Measurements from ENCODE around the gene OR8B3.

Gene OR8B3

GRCh38 chr11:124441081-124441480 is 42.3 kb upstream of the OR8B3 start:
- in situ Hi-C loops (cut with MboI; ENCODE audit: low pct_unique_long_range_greater_than_20kb, low sequenced_read_pairs, unreplicated experiment), result no loop called here
- TF ChIP-seq CTCF (IDR thresholded peaks at IDR 0.05; ENCODE audit: extremely low read depth, insufficient read depth, missing control alignments), result no peak
- no peak for DNase-seq (ENCODE audit: low spot score)

DNA sequence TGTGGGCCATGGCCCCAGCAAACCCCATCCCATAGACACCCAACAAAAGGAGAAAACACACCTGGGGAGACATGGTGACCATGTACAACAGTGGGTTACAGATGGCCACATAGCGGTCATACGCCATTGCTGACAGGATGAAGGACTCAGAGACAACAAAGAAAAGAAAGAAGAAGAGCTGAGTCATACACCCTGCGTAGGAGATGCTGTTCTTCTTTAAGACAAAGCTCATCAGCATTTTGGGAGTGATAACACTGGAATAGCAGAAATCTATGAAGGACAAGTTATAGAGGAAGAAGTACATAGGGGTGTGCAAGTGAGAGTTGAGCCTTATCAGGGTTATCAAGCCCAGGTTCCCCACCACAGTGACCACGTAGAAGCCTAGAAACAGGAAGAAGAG is 41.8 kb upstream of the OR8B3 start:
- in situ Hi-C loops (cut with MboI; ENCODE audit: low pct_unique_long_range_greater_than_20kb, low sequenced_read_pairs, unreplicated experiment), result no loop called here
- TF ChIP-seq CTCF (IDR thresholded peaks at IDR 0.05; ENCODE audit: extremely low read depth, insufficient read depth, missing control alignments), result no peak
- DNase-seq (ENCODE audit: low spot score), result no peak

GRCh38 chr11:124434699-124435098 is 35.9 kb upstream of the OR8B3 start:
- no peak for DNase-seq (ENCODE audit: low spot score)
- in situ Hi-C loops (cut with MboI; ENCODE audit: low pct_unique_long_range_greater_than_20kb, low sequenced_read_pairs, unreplicated experiment), result no loop called here
- no peak for TF ChIP-seq CTCF (IDR thresholded peaks at IDR 0.05; ENCODE audit: extremely low read depth, insufficient read depth, missing control alignments)

GRCh38 chr11:124429599-124429998 is 30.8 kb upstream of the OR8B3 start:
- in situ Hi-C loops (cut with MboI; ENCODE audit: low pct_unique_long_range_greater_than_20kb, low sequenced_read_pairs, unreplicated experiment), result no loop called here
- DNase-seq (ENCODE audit: low spot score), result no peak
- no peak for TF ChIP-seq CTCF (IDR thresholded peaks at IDR 0.05; ENCODE audit: extremely low read depth, insufficient read depth, missing control alignments)

- no peak for TF ChIP-seq CTCF (IDR thresholded peaks at IDR 0.05; ENCODE audit: extremely low read depth, insufficient read depth, missing control alignments)
- in situ Hi-C loops (cut with MboI; ENCODE audit: low pct_unique_long_range_greater_than_20kb, low sequenced_read_pairs, unreplicated experiment), result loop anchor here (25.0 kb wide), 1 partner anchor 438 kb away; the partner anchor contains the start of gene ROBO3
- DNase-seq (ENCODE audit: low spot score), result no peak
Measured at GRCh38 chr11:124424384-124424921, 25.6 kb upstream of the OR8B3 start, which contains the start of gene OR8B4. OR8B4 (minus strand) TSS chr11:124424871; CDS start chr11:124424871, 0 bp downstream.

- in situ Hi-C loops (cut with MboI; ENCODE audit: low pct_unique_long_range_greater_than_20kb, low sequenced_read_pairs, unreplicated experiment), result loop anchor here (25.0 kb wide), 1 partner anchor 441 kb away; the partner anchor contains the start of gene ROBO3
- no peak for TF ChIP-seq CTCF (IDR thresholded peaks at IDR 0.05; ENCODE audit: extremely low read depth, insufficient read depth, missing control alignments)
- no peak for DNase-seq (ENCODE audit: low spot score)
Measured at GRCh38 chr11:124421043-124421442, 22.2 kb upstream of the OR8B3 start.

Data from GM13977 (cell line).